NCI-H1436 (cell line): ENCODE data around the gene CMTM1.

Source experiments
- DNase-seq: peaks from one replicate; lab custom pipeline; 2025; lab: John Stamatoyannopoulos, UW

CMTM1 gene, protein sequence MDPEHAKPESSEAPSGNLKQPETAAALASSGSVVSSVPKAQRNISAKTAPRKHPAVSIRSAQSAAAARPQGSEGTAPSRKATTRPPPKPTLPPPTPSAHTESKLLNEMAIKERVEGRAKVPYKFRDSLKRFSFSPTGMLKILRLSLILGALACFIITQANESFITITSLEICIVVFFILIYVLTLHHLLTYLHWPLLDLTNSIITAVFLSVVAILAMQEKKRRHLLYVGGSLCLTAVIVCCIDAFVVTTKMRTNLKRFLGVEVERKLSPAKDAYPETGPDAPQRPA

DNA sequence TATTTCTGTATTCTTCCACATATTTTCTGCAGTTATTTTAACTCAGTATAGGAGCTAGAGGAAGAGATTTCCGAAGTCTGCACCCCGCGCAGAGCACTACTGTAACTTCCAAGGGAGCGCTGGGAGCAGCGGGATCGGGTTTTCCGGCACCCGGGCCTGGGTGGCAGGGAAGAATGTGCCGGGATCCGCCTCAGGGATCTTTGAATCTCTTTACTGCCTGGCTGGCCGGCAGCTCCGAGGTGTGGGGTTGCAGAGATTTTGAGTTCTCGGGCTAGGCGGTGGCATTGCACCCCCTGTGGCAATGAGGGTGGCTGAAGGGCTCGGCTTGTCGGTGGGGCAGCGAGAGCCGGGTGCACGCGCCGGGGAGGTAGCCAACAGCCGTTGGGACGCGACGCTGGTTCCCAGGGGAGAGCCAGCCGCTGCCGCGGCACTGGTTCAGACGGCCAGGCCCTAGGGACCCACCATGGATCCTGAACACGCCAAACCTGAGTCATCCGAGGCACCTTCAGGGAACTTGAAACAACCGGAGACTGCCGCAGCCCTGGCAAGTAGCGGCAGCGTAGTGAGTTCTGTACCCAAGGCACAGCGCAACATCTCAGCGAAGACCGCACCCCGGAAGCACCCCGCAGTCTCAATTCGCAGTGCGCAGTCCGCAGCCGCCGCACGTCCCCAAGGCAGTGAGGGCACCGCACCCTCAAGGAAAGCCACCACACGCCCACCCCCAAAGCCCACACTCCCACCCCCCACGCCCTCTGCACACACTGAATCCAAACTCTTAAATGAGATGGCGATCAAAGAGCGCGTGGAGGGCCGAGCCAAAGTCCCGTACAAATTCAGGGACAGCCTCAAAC is at the start of gene CMTM1:
Gene CMTM1 (plus strand): TSS at position 389 of the 851 bp plus-strand sequence. CDS start 75 bp downstream, at position 464.
- no peak for DNase-seq

- DNase-seq: no peak
Measured at GRCh38 chr16:66516509-66516807, 49.8 kb upstream of the CMTM1 start.

GRCh38 chr16:66516808-66517585 is 49.2 kb upstream of the CMTM1 start:
- DNase-seq: no peak

DNA sequence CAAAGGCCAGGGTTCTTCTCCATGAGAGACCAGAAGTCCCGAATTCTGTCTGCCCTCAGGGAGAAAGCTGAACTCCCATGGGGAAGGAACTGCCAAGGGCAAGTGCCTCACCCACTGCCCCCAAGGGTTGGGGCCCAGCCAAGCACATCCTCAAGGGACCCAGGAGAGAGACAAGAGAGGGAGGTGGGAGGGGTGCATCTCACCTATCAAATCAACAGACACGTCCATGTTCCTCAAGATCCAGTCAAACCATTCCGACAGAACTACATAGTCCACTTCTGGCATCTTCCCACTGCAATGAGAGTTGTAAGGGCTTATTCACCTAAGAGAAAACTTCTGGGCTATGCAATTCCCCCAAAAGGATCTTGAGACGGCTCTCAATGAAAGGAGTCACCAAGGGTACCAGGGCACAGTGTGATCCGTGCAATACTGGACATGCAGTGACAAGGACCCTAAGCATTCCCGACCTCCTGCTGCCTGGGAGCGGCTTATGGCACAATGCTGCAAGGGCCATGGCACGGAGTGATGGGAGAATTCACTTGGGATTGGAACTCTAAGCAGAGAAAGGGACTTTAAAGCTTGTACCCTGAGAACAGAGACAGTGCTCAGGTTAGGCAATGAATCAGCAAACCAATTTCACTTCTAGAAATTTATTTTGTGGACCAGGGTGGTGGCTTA is 48.5 kb upstream of the CMTM1 start:
- no peak for DNase-seq

DNA sequence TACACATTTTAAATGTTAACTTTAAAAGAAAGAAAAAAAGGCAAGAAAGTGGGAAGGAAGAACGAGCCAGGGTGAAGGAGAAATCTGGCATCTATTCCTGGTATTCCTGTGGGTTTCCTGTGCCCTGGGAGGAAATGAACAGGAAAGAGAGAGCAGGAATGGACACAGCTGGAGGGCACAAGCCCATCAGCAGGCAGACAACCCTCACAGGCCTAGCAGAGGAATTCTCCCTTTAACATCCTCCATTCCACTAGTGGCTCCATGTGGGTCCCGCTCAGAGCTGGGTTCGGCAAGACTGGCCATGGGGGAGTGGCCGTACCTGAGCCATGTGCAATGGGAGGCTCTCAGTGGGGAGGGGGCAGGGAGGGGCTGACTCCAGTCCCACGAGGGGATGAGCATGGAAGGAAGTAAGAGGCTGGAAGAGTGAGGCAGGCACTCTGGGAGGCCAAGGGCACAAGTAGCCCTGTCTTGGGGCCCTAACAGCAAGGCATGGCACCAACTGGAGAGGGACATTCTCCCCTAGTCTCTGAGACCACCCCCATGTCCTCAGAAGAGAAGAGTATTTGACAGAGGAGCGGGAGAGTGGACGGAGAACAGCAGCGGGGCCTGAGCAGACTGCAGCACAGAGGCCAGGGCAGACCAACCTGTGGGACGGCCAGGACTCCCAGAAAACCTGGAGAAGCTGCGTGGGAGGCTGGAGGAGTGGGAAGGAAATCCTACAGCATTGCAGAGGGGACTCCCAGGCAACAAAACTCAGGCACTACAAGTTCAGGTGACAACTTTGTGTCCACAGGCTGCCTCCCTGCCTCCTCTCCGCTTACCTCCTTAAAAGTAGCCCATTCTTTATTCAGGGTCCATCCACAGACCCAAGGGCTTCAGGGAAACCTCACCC is 46.5 kb upstream of the CMTM1 start:
- DNase-seq: no peak

DNA sequence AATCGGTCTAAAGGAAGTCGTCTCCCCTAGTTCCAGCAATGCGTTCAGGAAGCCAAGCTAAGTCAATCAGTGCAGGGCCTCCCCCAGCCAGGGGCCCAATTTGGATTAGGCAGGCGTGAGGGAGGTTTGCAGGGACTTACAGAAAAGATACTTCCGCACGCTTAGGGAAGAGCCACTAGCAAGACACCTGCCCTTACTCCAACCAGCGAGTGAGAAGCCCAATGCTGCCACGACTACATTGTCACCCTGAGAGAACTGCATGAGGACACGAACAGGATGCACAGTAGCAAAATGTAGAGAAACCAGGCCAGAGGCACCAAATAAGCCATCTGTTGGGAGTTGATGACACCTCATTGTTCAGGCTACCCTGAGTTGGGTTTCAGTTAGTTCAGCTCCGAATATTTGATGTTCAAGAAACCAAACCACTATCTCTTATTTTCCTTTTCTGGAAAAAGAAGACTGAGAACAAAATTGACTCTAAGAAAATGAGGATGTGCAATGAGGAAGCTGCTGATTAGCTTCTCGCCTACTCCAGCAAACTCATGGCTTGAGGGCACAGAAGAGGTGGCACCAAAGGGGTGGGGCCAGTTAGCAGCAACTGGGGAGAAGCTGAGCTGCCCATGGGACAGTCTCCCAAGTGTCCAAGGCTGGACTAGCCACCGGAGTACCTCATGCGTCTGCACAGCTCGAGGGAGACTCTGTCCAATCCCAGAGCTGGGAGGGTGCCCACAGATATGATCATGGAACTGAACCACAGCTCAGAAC is 45.7 kb upstream of the CMTM1 start:
- no peak for DNase-seq

GRCh38 chr16:66521252-66521713 is 45.0 kb upstream of the CMTM1 start:
- DNase-seq: no peak

DNA sequence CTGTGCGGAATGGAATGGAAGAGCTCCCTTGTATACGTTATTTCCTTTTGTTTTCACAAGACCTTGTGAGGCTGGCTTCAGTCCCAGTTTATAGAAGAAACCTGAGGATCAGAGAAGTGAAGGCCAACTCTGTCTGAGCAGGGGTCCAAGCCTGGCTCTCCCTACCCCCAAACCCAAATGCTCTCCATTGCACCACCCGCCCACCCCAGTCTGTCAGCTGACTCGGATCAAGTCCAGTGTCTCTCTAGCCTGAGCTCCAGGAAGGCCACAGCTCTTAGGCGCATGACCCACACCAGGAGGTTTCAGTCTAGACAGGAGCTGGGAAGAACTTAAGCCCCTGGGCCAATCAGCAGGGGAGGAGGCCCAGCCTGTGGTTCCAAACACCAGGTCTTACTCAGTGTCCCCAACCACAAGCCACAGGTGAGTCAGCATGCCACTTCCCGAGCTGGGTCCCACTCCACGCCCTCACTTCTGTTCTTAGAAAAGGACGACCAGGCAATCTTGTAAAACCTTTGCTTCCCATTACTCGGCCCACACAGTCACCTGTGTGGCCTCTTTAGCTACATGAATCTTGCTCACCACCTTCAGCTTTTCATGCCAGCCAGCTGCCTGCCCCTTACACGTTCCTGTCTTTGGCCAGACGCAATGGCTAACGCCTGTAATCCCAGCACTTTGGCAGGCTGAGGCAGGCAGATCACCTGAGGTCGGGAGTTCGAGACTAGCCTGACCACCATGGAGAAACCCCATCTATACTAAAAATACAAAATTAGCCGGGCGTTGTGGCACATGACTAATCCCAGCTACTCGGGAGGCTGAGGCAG is 44.1 kb upstream of the CMTM1 start:
- no peak for DNase-seq

DNA sequence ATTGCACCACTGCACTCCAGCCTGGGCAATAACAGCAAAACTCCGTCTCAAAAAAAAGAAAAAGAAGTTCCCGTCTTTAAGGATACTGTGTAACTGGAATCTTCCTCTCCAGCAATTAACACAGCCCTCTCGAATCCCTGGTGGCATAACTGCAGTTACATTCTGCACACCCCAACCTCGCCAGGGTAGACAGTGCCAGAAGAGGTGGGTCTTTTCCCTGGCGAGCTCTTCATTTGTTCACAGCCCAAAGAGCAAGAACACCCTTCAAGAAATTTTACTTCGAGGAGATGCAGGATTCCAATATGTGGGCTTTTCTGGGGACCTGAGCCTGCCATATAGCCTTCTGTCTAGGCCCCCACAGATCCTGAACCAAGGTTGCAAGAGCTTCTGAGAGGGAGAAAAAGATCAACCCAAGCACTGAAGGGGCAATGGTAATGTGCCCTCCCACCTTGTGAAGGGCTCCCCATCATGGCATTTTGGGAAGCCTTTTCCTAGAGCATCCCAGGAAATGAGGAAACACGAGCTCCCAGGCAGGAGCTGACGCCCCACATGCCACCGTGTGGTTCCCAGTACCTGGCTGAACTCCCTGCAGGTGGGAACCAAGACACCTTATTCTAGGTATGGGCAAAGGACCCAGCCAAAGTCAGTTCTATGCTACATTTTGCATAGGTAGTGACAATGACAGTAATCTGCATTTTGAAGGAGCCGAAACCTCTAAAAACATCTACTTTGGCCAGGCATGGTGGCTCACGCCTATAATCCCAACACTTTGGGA is 43.2 kb upstream of the CMTM1 start:
- no peak for DNase-seq

DNA sequence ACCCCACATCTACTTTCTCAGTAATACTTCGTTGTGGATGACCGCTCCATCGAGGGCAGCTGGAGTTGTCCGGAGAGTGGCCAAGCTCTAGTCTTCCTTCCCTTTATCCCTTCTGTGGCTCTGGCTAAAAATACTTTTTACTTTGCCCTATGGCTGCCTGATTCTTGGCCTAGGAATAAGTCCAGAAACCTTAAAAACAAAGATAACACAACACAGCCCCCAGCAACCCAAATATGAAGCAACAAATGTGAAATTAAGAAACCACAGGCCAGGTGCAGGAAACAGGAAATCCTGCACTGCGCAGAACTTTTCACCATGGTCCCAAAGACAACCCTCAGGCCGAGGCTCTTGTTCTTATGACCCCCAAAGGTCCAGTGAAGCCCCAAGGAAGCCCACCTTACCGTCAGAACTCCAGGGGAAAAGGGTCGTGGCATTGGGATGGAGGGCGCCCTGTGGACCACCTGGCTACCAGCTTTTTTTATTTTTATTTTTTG is 42.3 kb upstream of the CMTM1 start:
- DNase-seq: no peak

- no peak for DNase-seq
Measured at GRCh38 chr16:66524601-66525164, 41.6 kb upstream of the CMTM1 start.

GRCh38 chr16:66525396-66526180 is 40.7 kb upstream of the CMTM1 start:
- DNase-seq: no peak

GRCh38 chr16:66528294-66528693 is 37.9 kb upstream of the CMTM1 start:
- DNase-seq: no peak

DNA sequence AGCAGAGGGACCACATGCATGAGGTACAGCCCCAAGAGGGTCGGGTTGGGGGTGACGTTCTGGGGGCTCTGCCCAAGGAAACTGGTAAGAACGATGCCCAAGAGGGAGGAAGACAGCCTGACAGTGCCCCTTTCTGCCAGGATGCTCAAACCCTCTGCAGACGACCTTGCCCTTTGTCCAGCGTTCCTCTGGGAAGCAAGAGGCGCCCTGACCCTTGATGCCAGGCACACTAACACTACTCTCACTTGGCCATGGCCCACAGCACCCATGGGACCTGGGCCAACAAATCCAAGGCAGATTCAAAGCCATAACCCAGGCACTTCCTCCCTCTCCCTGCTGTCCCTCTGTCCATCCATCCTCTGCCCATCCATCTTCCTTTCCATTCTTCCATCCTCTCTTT is 36.8 kb upstream of the CMTM1 start:
- DNase-seq: no peak

DNA sequence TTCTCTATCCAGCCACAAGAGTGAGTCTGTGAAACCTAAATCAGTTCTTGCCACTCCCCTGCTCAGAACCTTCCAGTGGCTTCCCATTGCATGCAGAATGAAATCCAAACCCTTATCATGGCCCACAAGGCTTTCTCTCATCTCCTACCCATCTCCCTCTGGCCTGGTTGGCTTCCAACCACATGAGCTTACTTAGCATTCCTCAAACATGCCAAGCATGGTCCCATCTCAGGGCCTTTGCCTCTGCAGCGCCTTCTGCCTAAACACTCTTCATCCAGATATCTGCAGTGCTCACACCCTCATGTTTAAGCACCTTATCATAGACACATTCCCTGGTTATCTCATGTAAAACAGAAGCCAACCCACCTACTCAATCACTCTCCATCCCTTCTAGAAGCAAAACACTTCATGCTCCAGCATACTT is 31.9 kb upstream of the CMTM1 start:
- DNase-seq: no peak

DNA sequence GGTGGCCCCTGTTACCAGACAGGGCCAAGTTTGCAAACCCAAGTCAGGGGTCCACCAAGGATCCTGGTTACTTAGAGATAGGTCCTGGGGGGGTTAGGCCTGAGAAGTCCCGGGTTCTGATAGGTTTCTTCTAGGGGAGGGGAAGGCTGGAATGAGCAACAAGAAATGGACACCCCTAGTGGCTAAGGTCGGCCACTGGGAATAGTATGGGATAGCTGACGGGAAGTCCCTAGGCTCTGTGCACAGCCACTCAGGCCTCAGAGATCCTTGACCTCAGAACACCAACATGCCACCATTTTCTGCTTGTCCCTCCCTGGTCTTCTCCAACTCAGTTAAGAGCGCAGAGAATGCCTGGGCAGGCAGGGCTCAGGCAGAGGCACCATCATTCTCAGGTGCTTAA is 29.7 kb upstream of the CMTM1 start:
- no peak for DNase-seq

DNA sequence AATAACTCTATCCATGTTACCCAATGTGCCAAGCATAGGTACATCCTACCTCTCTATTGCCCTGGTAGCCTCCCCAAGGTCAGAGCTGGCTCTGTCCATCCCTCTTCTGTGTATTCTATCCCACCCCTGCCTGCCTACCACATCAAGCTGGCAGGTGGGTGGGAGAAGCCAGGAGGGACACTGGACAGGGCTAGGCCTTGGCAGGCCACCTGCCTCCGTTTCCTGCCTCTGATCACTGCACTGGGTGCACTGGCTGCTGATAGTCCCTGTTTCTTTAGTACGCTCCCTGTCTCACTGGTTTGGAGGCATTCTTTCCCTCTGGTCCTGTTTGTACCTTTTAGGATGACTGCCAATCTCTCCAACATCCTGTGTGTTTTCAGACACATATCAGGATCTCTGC is 29.0 kb upstream of the CMTM1 start:
- no peak for DNase-seq
